PC-3 (cell line): Measurements from ENCODE around the gene TMEM45A. TPM values are rescaled to one million over a fixed set of nuclear protein-coding genes. Genes with fewer than 3 reads are reported as not detected.

Experiments used
- ATAC-seq: fragments of 200-7000 bp; cut with Tn5 transposase; 2 replicates; pipeline ENCODE4 v1.9.1; 2020; ENCODE audit warnings: mild to moderate bottlenecking, moderate library complexity
- BruUV-seq: library from RNA; stranded (reverse); fragments of 400-500 nt; replicated peaks from 2 replicates; lab custom pipeline; 2021; lab: Mats Ljungman, UMichigan
- CTCF ChIA-PET: fragments of 300-600 bp; sonication (Branson Sonifier 250); formaldehyde crosslinking; loops from one replicate; lab custom pipeline; 2022; ENCODE audit warnings: antibody characterized with exemption; lab: Charles Lee
- POLR2A ChIA-PET: fragments of 300-600 bp; sonication (Branson Sonifier 250); formaldehyde crosslinking; loops from one replicate; lab custom pipeline; 2022; ENCODE audit warnings: antibody characterized with exemption; ENCODE audit not compliant: unreplicated experiment; lab: Charles Lee
- DNase-seq: peaks from one replicate; pipeline ENCODE4 v3.0.0-alpha.2; 2015
- H2AFZ ChIP-seq: fragments of 300-600 bp; sonication (generic); 2 replicates; pipeline ENCODE4 v1.6.0; 2016; ENCODE audit warnings: antibody characterized with exemption, low read length
- H3F3A ChIP-seq: fragments of 300-600 bp; sonication (generic); one replicate; pipeline ENCODE4 v1.6.0; 2017; ENCODE audit warnings: antibody characterized with exemption, low read length, control low read depth, mild to moderate bottlenecking; ENCODE audit not compliant: unreplicated experiment
- H3K27ac ChIP-seq: fragments of 300-600 bp; sonication (generic); 2 replicates; pipeline ENCODE4 v1.5.1; 2016; ENCODE audit warnings: mild to moderate bottlenecking, low read length
- H3K27me3 ChIP-seq: fragments of 300-600 bp; sonication (generic); 2 replicates; pipeline ENCODE4 v1.6.1; 2016; ENCODE audit warnings: low read length, mixed read lengths
- H3K36me3 ChIP-seq: fragments of 300-600 bp; sonication (generic); 2 replicates; pipeline ENCODE4 v1.6.1; 2016; ENCODE audit warnings: low read depth, mixed run types, low read length, mixed read lengths
- H3K4me1 ChIP-seq: fragments of 300-600 bp; sonication (generic); 2 replicates; pipeline ENCODE4 v1.5.1; 2016; ENCODE audit warnings: low read length; ENCODE audit not compliant: insufficient read depth
- H3K4me2 ChIP-seq: fragments of 300-600 bp; sonication (generic); 2 replicates; pipeline ENCODE4 v1.6.0; 2016; ENCODE audit warnings: low read length
- H3K4me3 ChIP-seq: fragments of 300-600 bp; sonication (generic); 2 replicates; pipeline ENCODE4 v1.5.1; 2016; ENCODE audit warnings: mild to moderate bottlenecking, low read length, mixed read lengths
- H3K79me2 ChIP-seq: fragments of 300-600 bp; sonication (generic); 2 replicates; pipeline ENCODE4 v1.6.1; 2017; ENCODE audit warnings: low read length, mixed read lengths
- H3K9ac ChIP-seq: fragments of 300-600 bp; sonication (generic); 2 replicates; pipeline ENCODE4 v1.6.0; 2016; ENCODE audit warnings: mild to moderate bottlenecking, low read length
- H3K9me2 ChIP-seq: fragments of 300-600 bp; sonication (generic); replicated peaks from 2 replicates; pipeline ENCODE4 v1.6.1; 2016; ENCODE audit warnings: mixed run types, low read length, mixed read lengths
- H3K9me3 ChIP-seq: fragments of 300-600 bp; sonication (generic); 2 replicates; pipeline ENCODE4 v1.6.1; 2016; ENCODE audit warnings: low read length, mixed read lengths
- H4K20me1 ChIP-seq: fragments of 300-600 bp; sonication (generic); 2 replicates; pipeline ENCODE4 v1.6.1; 2016; ENCODE audit warnings: low read length, mixed read lengths
- EZH2 ChIP-seq: fragments of 300-600 bp; sonication (generic); IDR thresholded peaks from one replicate; pipeline ENCODE4 v1.6.1; 2017; ENCODE audit warnings: antibody characterized with exemption, mild to moderate bottlenecking, low read length; ENCODE audit not compliant: unreplicated experiment
- EZH2phosphoT487 ChIP-seq: fragments of 300-600 bp; sonication (generic); IDR thresholded peaks from 2 replicates; pipeline ENCODE4 v1.6.1; 2018; ENCODE audit warnings: mild to moderate bottlenecking, antibody characterized with exemption, low read length, borderline replicate concordance
- intact Hi-C: fragments of 100-400 bp; cut with micrococcal nuclease; formaldehyde crosslinking; loops from 2 replicates; pipeline ENCODE4 v1.9.0; 2023
- total RNA-seq: library from RNA; depleted of rRNA; stranded (reverse); fragments of >200 nt; gene quantifications from 2 replicates; pipeline ENCODE4 v1.2.3, GENCODE V29; 2014
- TF ChIP-seq, protein P1 (sequence below): fragments of 300-600 bp; sonication (generic); conservative IDR thresholded peaks from 2 replicates; pipeline ENCODE4 v1.5.1; 2017; ENCODE audit warnings: antibody characterized with exemption, low read depth, mild to moderate bottlenecking, low read length

The TMEM45A gene
- total RNA-seq, 1 experiment from 2014 or later, result 7.6 TPM

DNA sequence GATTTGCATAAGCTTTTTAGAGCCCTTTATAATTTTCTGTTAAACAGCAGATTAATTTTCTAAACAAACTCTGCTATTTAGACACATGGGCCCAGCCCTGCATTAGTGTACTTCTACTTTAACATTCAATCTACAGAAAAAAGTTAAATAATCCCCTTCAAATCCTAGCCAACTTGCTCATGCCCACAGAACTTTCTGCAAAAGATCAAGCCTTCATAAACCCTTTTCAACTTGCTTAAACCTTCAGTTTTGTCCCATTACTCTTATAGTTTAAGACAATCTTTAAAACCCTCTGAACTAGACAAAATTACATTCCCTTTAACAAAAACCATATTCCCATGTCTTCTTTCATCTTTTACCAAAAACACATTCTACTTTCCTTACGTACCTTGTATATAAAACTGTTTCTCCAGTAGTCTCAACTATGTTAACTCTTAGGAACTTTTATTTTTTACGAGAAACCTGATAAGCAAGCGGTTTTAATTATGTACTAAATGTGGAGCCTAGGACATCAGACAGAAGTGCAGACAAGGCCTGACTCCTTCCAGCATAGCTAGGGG lies 91.8 kb downstream of the TMEM45A start:
- no peaks in the 10 kb centered on the region for H4K20me1 ChIP-seq
- ATAC-seq (no peak), DNase-seq (no peak)
- H3K27me3 ChIP-seq, result no peaks in the 10 kb centered on the region
- H3K79me2 ChIP-seq, result no peaks in the 10 kb centered on the region
- no peaks in the 10 kb centered on the region for H3K36me3 ChIP-seq
- H3K27ac ChIP-seq, result no peak overlapping the region
- peaks cover 39% of the 10 kb centered on the region for H3K4me1 ChIP-seq
- no peaks in the 10 kb centered on the region for H3F3A ChIP-seq
- intact Hi-C loops, result no loop called here
- TF ChIP-seq EZH2phosphoT487 (no peak), EZH2 (no peak)
- TF ChIP-seq, protein P1, sequence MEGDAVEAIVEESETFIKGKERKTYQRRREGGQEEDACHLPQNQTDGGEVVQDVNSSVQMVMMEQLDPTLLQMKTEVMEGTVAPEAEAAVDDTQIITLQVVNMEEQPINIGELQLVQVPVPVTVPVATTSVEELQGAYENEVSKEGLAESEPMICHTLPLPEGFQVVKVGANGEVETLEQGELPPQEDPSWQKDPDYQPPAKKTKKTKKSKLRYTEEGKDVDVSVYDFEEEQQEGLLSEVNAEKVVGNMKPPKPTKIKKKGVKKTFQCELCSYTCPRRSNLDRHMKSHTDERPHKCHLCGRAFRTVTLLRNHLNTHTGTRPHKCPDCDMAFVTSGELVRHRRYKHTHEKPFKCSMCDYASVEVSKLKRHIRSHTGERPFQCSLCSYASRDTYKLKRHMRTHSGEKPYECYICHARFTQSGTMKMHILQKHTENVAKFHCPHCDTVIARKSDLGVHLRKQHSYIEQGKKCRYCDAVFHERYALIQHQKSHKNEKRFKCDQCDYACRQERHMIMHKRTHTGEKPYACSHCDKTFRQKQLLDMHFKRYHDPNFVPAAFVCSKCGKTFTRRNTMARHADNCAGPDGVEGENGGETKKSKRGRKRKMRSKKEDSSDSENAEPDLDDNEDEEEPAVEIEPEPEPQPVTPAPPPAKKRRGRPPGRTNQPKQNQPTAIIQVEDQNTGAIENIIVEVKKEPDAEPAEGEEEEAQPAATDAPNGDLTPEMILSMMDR, result no peak
- H3K4me3 ChIP-seq, result no peak overlapping the region
- ChIA-PET CTCF (interaction anchor here (0.6 to 0.7 kb wide), 2 partner anchors 121 to 145 kb away, joined by 3 to 5 read pairs; no protein-coding TSS in a partner anchor), POLR2A (no interaction called here)
- no peak overlapping the region for H3K4me2 ChIP-seq
- no TSS peak for BruUV-seq
- H3K9me3 ChIP-seq, result no peaks in the 10 kb centered on the region
- H3K9ac ChIP-seq, result no peak overlapping the region
- H2AFZ ChIP-seq, result no peak overlapping the region
- H3K9me2 ChIP-seq, result no peaks in the 10 kb centered on the region

DNA sequence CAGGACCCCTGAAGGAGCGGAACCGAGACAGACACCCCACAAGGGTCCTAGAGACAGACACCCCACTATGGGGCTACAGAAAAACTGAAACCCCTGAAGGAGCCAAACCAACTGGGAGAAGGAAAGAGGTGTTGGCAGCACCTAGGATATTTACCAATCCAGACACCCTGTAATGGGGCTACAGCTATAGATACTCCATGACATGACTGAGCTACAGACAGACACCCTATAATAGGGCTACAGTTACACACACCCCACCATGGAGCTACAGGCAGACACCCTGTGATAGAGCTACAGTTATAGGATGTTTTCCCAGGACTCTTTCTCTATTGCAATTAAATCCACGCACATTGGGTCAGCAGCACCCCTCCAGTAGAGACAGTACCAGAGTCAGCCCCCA lies 94.4 kb downstream of the TMEM45A start:
- Histone ChIP-seq H3K9me2 (no peaks in the 10 kb centered on the region), H3K9me3 (no peaks in the 10 kb centered on the region), H3F3A (no peaks in the 10 kb centered on the region), H3K4me1 (peaks cover 35% of the 10 kb centered on the region), H3K36me3 (no peaks in the 10 kb centered on the region), H3K4me2 (no peak overlapping the region), H4K20me1 (no peaks in the 10 kb centered on the region), H3K79me2 (no peaks in the 10 kb centered on the region), H3K27ac (no peak overlapping the region), H3K4me3 (no peak overlapping the region), H2AFZ (no peak overlapping the region), H3K27me3 (no peaks in the 10 kb centered on the region), H3K9ac (no peak overlapping the region)
- TF ChIP-seq, protein P1, result no peak
- TF ChIP-seq EZH2, result no peak
- no peak for TF ChIP-seq EZH2phosphoT487
- CTCF ChIA-PET, result no interaction called here
- POLR2A ChIA-PET, result no interaction called here
- no TSS peak for BruUV-seq
- no peak for DNase-seq
- no peak for ATAC-seq
- intact Hi-C loops, result no loop called here

DNA sequence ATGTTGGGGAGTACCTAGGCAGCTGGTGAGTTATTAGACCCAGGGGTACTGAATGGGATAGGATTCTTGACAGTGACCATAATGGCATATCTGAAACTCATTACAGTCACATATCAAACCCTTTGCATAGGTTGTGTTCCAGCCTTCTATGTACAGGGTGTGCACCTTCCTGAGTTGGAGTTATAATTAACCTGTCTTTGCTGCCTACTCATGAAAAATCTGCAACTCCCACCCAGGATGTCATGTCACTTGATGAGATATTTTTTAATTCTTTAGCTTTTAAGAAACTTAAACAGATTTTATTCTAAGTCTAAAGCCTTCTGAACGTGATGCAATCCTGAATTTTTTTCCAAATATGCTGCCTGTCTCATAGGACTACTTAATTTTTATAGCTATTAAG lies 95.8 kb downstream of the TMEM45A start:
- no peak for TF ChIP-seq EZH2phosphoT487
- no peak for TF ChIP-seq EZH2
- TF ChIP-seq, protein P1, result no peak
- H3K9me3 ChIP-seq, result no peaks in the 10 kb centered on the region
- no peak overlapping the region for H3K4me3 ChIP-seq
- intact Hi-C loops, result no loop called here
- POLR2A ChIA-PET, result no interaction called here
- H3K27me3 ChIP-seq, result no peaks in the 10 kb centered on the region
- no peak overlapping the region for H2AFZ ChIP-seq
- CTCF ChIA-PET, result interaction anchor here (0.6 to 1.0 kb wide), 3 partner anchors 126 to 722 kb away, joined by 3 to 4 read pairs (median 3); no protein-coding TSS in a partner anchor
- peaks cover 27% of the 10 kb centered on the region for H3K4me1 ChIP-seq
- H3K36me3 ChIP-seq, result no peaks in the 10 kb centered on the region
- no peak overlapping the region for H3K27ac ChIP-seq
- H3F3A ChIP-seq, result no peaks in the 10 kb centered on the region
- no peaks in the 10 kb centered on the region for H4K20me1 ChIP-seq
- no peaks in the 10 kb centered on the region for H3K9me2 ChIP-seq
- no peak overlapping the region for H3K9ac ChIP-seq
- ATAC-seq (no peak), DNase-seq (no peak)
- BruUV-seq, result no TSS peak
- no peak overlapping the region for H3K4me2 ChIP-seq
- H3K79me2 ChIP-seq, result no peaks in the 10 kb centered on the region
